ENCODE results near the gene MPP2.

GRCh38 chr17:43834106-43834505 lies 73.2 kb downstream of the MPP2 start:
- TF ChIP-seq, protein P1, sequence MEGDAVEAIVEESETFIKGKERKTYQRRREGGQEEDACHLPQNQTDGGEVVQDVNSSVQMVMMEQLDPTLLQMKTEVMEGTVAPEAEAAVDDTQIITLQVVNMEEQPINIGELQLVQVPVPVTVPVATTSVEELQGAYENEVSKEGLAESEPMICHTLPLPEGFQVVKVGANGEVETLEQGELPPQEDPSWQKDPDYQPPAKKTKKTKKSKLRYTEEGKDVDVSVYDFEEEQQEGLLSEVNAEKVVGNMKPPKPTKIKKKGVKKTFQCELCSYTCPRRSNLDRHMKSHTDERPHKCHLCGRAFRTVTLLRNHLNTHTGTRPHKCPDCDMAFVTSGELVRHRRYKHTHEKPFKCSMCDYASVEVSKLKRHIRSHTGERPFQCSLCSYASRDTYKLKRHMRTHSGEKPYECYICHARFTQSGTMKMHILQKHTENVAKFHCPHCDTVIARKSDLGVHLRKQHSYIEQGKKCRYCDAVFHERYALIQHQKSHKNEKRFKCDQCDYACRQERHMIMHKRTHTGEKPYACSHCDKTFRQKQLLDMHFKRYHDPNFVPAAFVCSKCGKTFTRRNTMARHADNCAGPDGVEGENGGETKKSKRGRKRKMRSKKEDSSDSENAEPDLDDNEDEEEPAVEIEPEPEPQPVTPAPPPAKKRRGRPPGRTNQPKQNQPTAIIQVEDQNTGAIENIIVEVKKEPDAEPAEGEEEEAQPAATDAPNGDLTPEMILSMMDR (IDR thresholded peaks at IDR 0.05; ENCODE audit: low read depth, low read length, missing input control) = no peak
- no peak for TF ChIP-seq TAF1 (conservative IDR thresholded peaks at IDR 0.05)
- TF ChIP-seq REST (IDR thresholded peaks at IDR 0.05) = no peak
- TF ChIP-seq SP1 (IDR thresholded peaks at IDR 0.05) = no peak
- TF ChIP-seq YY1 (IDR thresholded peaks at IDR 0.05) = no peak
- TF ChIP-seq ATF3 (IDR thresholded peaks at IDR 0.05) = no peak
- no peak for TF ChIP-seq GABPA (IDR thresholded peaks at IDR 0.05 in 1 of 2, conservative IDR thresholded peaks at IDR 0.05 in 1 of 2)
- no peak for TF ChIP-seq MAX (IDR thresholded peaks at IDR 0.05)
- TF ChIP-seq HNF4A (conservative IDR thresholded peaks at IDR 0.05) = no peak
- TF ChIP-seq RXRA (IDR thresholded peaks at IDR 0.05) = no peak
- TF ChIP-seq RAD21 (IDR thresholded peaks at IDR 0.05) = no peak
- no peak for TF ChIP-seq JUND (IDR thresholded peaks at IDR 0.05)
- TF ChIP-seq, protein P2, sequence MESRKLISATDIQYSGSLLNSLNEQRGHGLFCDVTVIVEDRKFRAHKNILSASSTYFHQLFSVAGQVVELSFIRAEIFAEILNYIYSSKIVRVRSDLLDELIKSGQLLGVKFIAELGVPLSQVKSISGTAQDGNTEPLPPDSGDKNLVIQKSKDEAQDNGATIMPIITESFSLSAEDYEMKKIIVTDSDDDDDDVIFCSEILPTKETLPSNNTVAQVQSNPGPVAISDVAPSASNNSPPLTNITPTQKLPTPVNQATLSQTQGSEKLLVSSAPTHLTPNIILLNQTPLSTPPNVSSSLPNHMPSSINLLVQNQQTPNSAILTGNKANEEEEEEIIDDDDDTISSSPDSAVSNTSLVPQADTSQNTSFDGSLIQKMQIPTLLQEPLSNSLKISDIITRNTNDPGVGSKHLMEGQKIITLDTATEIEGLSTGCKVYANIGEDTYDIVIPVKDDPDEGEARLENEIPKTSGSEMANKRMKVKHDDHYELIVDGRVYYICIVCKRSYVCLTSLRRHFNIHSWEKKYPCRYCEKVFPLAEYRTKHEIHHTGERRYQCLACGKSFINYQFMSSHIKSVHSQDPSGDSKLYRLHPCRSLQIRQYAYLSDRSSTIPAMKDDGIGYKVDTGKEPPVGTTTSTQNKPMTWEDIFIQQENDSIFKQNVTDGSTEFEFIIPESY (IDR thresholded peaks at IDR 0.05) = no peak

Measured in liver (tissue), 3 donors.